Thoracic aorta (tissue), 2 donors: ENCODE results near the gene SLC22A5. TPM values are rescaled to one million over a fixed set of nuclear protein-coding genes. Genes with fewer than 3 reads are reported as not detected.

Source experiments
- ATAC-seq: fragments of 150-250 bp; one replicate; pipeline ENCODE4 v1.8.0; 2017; ENCODE audit warnings: low read depth; ENCODE audit not compliant: insufficient number of reproducible peaks, low FRiP score
- DNase-seq: peaks from one replicate; pipeline ENCODE4 v3.0.0-alpha.2; 2020; ENCODE audit warnings: low spot score
- H3K27ac ChIP-seq, 2 donors: fragments of 200-600 bp; sonication (generic); 1 replicate in 1 of 2; 2 replicates in 1 of 2; pipeline ENCODE4 v1.5.1; 2016; ENCODE audit warnings: mild to moderate bottlenecking in 2 of 2, moderate library complexity in 2 of 2
- H3K27me3 ChIP-seq: fragments of 200-600 bp; sonication (generic); replicated peaks from 2 replicates; pipeline ENCODE4 v1.6.0; 2016; ENCODE audit warnings: mild to moderate bottlenecking; ENCODE audit not compliant: insufficient read depth
- H3K36me3 ChIP-seq: fragments of 200-600 bp; sonication (generic); one replicate; pipeline ENCODE4 v1.5.1; 2016
- H3K4me1 ChIP-seq, 2 donors: fragments of 200-600 bp; sonication (generic); 1 replicate in 1 of 2; 2 replicates in 1 of 2; pipeline versions ENCODE4 v1.5.1 to v1.6.0; 2016; ENCODE audit warnings: low read depth in 2 of 2, mild to moderate bottlenecking in 1 of 2; ENCODE audit not compliant: control insufficient read depth in 1 of 2
- H3K4me3 ChIP-seq: fragments of 200-600 bp; sonication (generic); 2 replicates; pipeline ENCODE4 v1.5.1; 2016; ENCODE audit warnings: mild to moderate bottlenecking
- H3K9me3 ChIP-seq: fragments of 200-600 bp; sonication (generic); 2 replicates; pipeline ENCODE4 v1.5.1; 2016
- CTCF ChIP-seq: fragments of 200-600 bp; sonication (generic); IDR thresholded peaks from one replicate; pipeline ENCODE4 v1.5.1; 2019; ENCODE audit warnings: antibody characterized with exemption
- total RNA-seq, 2 donors: library from RNA; depleted of rRNA; stranded (reverse); fragments of >200 nt; gene quantifications; one replicate each; pipeline versions ENCODE4 v1.1.0 to v1.2.3, GENCODE V29; 2016

Gene SLC22A5
- total RNA-seq, 2 donors from 2014 or later = 24.9 to 30.8 TPM

GRCh38 chr5:132377738-132378137, 8.2 kb downstream of the SLC22A5 start:
- peak overlapping the region; percentile 69 to 71 for H3K27ac ChIP-seq
- H3K36me3 ChIP-seq = no peaks in the 10 kb centered on the region
- ATAC-seq = no peak
- H3K9me3 ChIP-seq = no peaks in the 10 kb centered on the region
- no peak for DNase-seq
- H3K27me3 ChIP-seq = no peaks in the 10 kb centered on the region
- TF ChIP-seq CTCF = no peak
- H3K4me3 ChIP-seq = peak overlapping the region; percentile 53
- H3K4me1 ChIP-seq = peaks cover 5 to 31% of the 10 kb centered on the region in 2 donors

- TF ChIP-seq CTCF = no peak
- DNase-seq = no peak
- Histone ChIP-seq H3K36me3 (no peaks in the 10 kb centered on the region), H3K27me3 (no peaks in the 10 kb centered on the region), H3K9me3 (no peaks in the 10 kb centered on the region), H3K4me1 (peaks cover 5 to 26% of the 10 kb centered on the region in 2 donors), H3K4me3 (no peak overlapping the region), H3K27ac (peak overlapping the region in 1 of 2 donors; percentile 71)
- ATAC-seq = no peak
These were observed 9.1 kb downstream of the SLC22A5 start for GRCh38 chr5:132378580-132378979.

- no peak for DNase-seq
- Histone ChIP-seq H3K4me3 (no peak overlapping the region), H3K27ac (no peak overlapping the region), H3K9me3 (no peaks in the 10 kb centered on the region), H3K4me1 (peaks cover 5 to 28% of the 10 kb centered on the region in 2 donors), H3K36me3 (peaks cover 3% of the 10 kb centered on the region), H3K27me3 (no peaks in the 10 kb centered on the region)
- ATAC-seq = no peak
- TF ChIP-seq CTCF = no peak
These were observed 10.5 kb downstream of the SLC22A5 start for GRCh38 chr5:132380047-132380446.

- TF ChIP-seq CTCF = no peak
These were observed 11.2 kb downstream of the SLC22A5 start for GRCh38 chr5:132380741-132381140.

GRCh38 chr5:132381614-132382013, 12.1 kb downstream of the SLC22A5 start:
- Histone ChIP-seq H3K4me3 (no peak overlapping the region), H3K27ac (no peak overlapping the region), H3K36me3 (peaks cover 3% of the 10 kb centered on the region), H3K4me1 (peaks cover 7 to 31% of the 10 kb centered on the region in 2 donors), H3K27me3 (no peaks in the 10 kb centered on the region), H3K9me3 (no peaks in the 10 kb centered on the region)
- DNase-seq (no peak), ATAC-seq (no peak)
- no peak for TF ChIP-seq CTCF

More at GRCh38 chr5:132380741-132381140, 11.2 kb downstream of the SLC22A5 start:
- H3K27me3 ChIP-seq = no peaks in the 10 kb centered on the region
- H3K36me3 ChIP-seq = peaks cover 3% of the 10 kb centered on the region
- peaks cover 5 to 31% of the 10 kb centered on the region in 2 donors for H3K4me1 ChIP-seq
- no peak for DNase-seq
- H3K27ac ChIP-seq = no peak overlapping the region
- no peak overlapping the region for H3K4me3 ChIP-seq
- ATAC-seq = no peak
- no peaks in the 10 kb centered on the region for H3K9me3 ChIP-seq
